HL-60 (cell line): Measurements from ENCODE around the gene AOPEP.

Experiments
- GABPA ChIP-seq: IDR thresholded peaks from 2 replicates; pipeline ENCODE4 v1.6.1; 2012; ENCODE audit warnings: low read depth
- POLR2AphosphoS5 ChIP-seq: IDR thresholded peaks from 2 replicates; pipeline ENCODE4 v1.6.1; 2012; ENCODE audit warnings: low read depth
- TF ChIP-seq, protein P1 (sequence below): IDR thresholded peaks from one replicate; pipeline ENCODE4 v1.5.1; 2011; ENCODE audit warnings: low read length, control low read depth, inconsistent platforms; ENCODE audit not compliant: insufficient read depth

GRCh38 chr9:94921092-94921471 lies 194.6 kb downstream of the AOPEP start:
- TF ChIP-seq, protein P1, sequence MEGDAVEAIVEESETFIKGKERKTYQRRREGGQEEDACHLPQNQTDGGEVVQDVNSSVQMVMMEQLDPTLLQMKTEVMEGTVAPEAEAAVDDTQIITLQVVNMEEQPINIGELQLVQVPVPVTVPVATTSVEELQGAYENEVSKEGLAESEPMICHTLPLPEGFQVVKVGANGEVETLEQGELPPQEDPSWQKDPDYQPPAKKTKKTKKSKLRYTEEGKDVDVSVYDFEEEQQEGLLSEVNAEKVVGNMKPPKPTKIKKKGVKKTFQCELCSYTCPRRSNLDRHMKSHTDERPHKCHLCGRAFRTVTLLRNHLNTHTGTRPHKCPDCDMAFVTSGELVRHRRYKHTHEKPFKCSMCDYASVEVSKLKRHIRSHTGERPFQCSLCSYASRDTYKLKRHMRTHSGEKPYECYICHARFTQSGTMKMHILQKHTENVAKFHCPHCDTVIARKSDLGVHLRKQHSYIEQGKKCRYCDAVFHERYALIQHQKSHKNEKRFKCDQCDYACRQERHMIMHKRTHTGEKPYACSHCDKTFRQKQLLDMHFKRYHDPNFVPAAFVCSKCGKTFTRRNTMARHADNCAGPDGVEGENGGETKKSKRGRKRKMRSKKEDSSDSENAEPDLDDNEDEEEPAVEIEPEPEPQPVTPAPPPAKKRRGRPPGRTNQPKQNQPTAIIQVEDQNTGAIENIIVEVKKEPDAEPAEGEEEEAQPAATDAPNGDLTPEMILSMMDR, result no peak
- TF ChIP-seq POLR2AphosphoS5 (no peak), GABPA (no peak)
